GM18499 (cell line): ENCODE data around the gene NUP50.

Experiments
- ATAC-seq: cut with Tn5 transposase; IDR thresholded peaks from one replicate; pipeline ENCODE4 v1.9.1; 2021; ENCODE audit warnings: moderate number of reproducible peaks; ENCODE audit not compliant: insufficient read depth, unreplicated experiment

The NUP50 gene, protein sequence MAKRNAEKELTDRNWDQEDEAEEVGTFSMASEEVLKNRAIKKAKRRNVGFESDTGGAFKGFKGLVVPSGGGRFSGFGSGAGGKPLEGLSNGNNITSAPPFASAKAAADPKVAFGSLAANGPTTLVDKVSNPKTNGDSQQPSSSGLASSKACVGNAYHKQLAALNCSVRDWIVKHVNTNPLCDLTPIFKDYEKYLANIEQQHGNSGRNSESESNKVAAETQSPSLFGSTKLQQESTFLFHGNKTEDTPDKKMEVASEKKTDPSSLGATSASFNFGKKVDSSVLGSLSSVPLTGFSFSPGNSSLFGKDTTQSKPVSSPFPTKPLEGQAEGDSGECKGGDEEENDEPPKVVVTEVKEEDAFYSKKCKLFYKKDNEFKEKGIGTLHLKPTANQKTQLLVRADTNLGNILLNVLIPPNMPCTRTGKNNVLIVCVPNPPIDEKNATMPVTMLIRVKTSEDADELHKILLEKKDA

DNA sequence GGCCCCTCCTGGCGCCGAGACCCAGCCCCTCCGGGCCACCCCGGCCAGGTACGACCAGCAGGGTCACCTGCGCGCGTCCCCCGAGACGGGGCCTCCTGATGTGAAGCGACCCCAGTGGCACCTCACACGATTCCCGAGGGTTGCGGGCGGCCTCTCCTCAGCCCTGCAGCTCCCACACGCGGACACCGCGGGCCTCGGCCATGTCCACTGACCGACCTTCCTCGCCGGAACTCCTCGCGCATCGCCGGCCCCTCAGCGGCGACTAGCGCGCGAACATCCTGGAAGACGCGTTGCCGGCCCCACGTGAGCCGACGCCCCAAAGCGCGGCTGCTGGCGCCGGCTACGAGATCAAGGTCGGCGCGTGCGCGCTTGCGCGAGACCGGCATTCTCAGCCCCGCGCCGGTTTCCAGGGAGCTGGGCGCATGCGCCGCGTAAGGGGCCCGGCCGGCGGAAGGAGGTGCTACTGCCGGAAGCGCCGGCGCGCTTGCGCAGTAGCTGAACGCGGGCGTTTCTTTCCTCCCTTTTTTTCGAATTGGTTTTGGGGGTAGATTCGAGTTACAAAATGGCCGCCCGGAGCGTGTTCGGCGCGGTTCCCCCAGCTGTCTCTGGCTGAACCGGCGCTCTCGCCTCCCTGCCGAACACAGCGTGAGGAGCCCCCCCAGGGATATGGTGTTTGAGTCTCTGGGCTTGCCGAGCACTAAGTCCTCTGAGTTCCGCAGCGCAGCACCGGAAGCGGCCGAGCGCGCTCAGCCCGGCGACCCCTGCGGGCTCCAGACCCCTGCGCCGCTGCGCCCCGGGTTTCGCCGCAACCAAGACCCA lies at the start of gene NUP50:
NUP50 (plus strand) TSS at position 475 of the 819 bp plus-strand sequence. CDS start 4,253 bp downstream, outside the sequence.
- ATAC-seq, result peak; percentile 60

DNA sequence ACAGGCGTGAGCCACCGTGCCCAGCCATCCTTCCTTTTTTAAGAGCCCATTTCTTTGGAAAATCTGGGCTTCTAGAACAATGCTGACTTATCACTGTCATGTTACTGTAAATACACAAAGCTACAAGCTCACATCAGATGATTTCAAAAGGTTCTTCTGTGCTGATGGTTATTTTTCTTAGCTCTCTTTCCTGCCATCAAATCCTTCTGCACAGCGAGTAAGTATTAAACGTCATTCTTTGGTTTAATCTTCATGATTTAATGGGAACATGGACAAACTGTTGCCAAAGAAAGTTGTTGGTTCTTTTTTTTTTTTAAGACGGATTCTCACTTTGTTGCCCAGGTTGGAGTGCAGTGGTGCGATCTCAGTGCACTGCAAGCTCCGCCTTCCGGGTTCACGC lies 43.3 kb upstream of the NUP50 start:
- no peak for ATAC-seq

DNA sequence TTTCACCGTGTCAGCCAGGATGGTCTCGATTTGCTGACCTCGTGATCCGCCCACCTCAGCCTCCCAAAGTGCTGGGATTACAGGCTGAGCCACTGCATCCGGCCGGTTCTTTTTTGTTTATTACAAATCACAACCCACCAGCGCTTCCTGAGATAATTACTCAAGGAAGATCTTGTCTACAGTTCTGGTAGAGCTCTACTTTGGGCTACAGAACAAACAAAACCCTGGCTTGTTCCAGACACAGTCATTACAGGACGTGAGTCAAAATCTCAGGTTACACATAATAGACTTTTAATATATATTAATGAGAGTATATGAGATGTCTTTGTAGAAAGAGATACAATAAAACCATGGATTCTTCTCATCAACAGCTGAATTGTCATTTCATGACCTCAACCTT lies 42.8 kb upstream of the NUP50 start:
- ATAC-seq, result no peak

DNA sequence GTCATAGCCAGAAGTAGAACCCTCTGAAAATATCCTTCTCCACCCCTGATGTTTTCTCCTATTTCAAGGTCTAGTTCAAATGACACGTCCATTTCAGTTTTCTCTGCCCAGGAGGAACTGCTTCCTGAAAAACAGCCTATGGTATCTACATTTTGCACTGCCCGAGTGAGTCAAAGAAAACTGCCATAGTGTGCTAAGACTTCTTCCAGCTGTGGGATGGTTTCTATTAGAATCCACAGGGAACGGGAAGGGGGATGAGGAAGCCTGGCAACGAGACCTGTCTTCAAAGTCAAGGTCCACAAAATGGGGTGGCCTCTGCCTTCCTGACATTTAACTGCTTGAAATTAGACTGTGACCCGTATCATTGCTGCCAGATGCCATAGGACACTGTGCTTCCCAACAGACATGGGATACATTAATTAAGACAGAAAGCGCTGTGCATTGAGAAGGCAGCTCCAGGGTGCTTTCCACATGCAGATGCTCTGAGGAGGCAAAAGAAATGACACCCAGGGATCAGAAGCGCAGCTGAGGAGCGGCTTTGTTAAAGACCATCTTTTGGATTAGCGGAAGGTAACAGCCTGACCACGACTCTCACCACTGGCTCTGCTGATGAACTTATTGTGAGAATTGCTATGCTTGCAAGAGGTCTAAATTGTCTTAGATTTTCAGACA lies 39.4 kb upstream of the NUP50 start:
- ATAC-seq, result no peak

DNA sequence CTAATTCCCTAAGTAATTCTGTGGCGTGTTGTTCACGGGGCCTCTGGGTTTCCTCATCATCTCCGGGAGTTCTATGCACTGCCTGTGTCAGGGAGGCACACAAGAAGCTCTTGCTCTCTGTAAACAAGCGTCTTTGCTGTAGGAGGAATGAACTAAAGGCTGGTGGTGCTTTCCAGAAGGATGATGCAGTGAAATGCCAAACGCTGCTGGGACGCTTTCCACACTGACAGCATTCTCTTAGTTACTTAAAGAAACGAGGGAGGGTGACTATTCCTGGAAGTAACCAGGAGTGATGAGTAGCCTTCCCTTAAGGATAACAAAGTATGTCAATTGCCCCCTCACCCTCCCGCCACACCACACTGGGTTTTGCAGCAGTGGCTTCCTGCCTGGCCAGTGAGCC lies 38.5 kb upstream of the NUP50 start:
- no peak for ATAC-seq

DNA sequence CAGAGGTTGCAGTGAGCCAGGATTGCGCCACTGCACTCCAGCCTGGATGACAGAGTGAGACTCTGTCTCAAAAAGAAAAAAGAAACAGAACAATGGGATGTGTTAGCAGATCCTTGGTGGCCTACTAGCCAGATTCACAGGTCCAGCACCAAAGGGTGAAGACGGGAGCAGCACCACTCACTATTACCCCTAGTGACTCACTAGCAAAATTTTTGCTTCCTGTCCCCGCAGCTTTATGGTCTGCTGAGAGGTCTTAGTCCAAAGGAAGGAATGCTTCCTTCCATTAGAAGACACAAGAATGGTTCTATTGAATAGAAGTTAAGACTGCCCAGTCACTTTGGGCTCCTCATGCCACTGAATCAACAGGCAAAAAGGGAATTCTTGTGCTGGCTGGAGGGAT lies 35.9 kb upstream of the NUP50 start:
- ATAC-seq, result no peak

DNA sequence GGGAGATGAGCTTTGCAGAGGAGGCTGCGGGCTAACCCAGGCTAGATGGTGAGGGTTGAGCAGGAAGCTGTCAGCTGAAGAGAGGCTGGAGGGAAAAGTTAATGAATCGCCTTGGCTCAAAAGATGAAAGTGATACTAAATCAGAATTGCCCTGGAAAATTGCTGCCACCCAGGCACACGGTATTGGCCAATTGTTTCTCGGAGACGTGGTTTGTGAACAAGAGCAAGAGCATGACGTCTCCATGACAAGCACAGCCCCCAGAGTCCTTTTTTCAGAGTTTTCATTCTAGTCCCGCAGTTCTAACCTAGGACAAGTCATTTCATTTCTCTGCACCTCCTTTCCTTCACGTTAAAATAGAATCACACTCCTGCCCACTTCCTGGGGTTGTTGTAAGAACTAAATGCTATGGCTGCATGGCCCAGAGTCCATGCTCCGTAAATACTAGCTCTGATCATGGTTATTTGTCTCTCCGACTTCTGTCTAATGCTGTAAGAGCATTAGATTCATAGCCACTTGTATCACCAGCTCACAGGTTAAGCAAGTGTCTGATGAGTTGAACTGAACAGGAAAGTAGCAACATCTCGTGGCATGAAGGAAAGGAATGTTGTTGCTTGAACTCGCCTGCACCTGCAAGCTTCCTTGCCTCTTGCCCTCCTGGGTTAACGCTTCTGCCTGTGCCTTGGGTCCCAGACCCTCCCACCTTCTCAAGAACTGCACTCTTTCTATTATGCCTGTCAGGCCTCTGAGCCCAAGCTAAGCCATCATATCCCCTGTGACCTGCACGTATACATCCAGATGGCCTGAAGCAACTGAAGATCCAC lies 33.8 kb upstream of the NUP50 start:
- no peak for ATAC-seq

DNA sequence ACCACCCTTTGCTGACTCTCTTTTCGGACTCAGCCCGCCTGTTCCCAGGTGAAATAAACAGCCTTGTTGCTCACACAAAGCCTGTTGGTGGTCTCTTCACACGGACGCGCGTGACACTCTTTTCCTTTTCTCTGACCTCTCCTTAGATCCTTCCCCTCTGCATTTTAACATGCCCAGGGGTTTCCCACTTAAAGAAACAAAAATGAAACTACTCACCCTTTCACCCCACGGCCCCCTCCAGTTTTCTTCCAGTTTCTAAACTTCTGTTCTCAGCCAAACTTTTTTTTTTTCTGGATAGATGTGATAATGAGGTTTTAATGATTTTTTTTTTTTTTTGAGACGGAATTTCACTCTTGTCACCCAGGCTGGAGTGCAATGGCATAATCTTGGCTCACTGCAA lies 32.8 kb upstream of the NUP50 start:
- no peak for ATAC-seq

DNA sequence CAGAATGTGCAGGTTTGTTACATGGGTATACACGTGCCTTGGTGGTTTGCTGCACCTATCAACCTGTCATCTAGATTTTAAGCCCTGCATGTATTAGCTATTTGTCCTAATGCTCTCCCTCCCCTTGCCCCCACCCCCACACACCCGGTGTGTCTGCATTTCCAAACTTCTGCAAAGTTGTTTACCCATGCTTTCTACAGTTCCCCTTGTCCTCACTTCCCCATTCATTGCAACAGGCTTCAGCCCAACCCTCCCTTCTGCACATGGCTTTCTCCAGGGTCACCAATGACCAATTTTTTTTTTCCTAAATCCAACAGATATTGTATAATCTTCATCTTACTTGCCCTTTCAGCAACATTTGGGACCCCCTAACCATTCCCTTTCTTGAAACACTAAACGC lies 32.0 kb upstream of the NUP50 start:
- no peak for ATAC-seq

DNA sequence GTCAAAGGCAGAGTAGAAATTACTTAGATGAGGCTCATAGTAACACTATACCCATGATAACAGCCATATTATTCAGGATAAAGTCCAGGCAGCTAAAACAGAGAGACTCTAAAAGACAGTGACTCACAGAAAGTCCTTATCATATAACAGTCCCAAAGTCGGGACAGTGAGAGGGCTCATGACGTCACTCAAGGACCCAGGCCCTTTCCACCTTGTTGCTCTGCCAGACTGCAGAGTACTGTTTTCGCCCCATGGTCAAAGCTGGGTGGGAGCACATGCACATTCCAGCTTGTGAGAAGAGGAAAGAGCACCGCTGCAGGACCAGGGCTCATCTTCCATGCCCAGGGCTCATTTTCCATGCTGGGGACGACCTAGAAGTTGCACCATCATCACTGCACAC lies 29.4 kb upstream of the NUP50 start:
- ATAC-seq, result no peak

DNA sequence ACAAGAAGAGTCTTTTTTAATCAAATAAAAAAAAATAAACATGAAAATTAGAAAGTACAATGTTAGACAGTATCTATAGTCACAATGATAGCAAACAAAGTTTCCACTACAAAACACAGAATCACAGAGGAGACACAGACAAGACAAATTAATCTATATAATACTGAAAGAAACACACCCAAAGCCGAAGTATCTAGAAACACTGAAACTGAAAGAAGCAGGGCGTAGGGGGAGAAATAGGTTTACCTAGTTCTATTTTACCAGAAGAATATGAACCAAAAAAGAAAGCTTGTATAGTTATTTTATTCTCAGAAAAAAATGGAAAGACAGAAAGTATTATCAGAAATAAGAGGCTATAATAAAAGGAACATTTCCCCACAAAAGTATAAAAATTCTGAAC lies 27.1 kb upstream of the NUP50 start:
- no peak for ATAC-seq

DNA sequence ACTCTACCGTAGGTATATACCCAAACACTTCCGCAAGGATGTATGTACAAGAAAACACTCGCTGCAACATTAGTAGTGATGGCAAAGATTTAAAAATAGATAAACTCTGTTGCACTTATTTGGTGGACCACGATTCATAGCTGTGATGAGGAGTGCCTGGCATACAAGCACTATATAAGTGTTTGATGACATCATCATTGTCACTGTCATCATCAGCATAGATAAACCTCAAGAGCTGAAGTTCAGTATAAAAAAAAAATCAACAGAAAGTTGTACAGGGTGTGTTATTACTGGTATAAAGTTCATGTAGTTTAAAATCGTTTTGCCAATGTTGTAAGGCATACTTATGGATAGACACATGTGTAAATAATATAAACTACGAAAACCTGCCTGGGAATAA lies 24.0 kb upstream of the NUP50 start:
- no peak for ATAC-seq

DNA sequence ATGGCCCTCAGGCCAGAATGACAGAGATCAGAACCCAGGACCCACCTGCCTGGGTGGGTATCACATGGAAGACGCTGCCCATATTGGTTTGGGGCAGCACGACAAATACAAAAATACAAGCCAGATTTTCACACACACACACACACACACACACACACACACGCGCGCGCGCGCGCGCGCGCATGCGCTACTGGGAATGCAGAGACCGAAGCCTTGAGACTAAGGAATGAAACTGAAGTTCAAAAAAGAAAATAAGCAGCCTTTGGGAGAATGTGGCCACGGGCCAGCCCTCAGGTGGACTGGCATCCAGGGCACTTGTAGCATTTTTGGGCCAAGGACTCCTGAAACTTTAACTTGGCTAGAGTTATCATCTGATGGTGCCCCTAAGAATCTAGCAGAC lies 21.3 kb upstream of the NUP50 start:
- no peak for ATAC-seq

DNA sequence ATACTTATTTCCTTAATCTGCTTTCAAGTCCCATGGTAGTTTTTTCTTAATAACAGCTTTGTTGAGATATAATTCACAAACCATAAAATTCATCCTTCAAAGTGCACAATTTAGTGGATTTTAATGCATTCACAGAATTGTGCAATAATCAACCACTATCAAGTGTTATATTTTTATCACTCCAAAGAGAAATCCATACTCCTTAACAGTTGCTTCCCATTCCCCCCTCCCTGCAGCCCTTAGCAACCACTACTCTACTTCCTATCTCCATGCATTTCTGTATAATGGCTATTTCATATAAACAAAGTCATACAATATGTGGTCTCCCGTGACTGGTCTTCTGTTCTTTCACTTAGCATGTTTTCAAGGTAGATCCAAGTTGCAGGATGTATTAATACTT lies 18.8 kb upstream of the NUP50 start:
- no peak for ATAC-seq

DNA sequence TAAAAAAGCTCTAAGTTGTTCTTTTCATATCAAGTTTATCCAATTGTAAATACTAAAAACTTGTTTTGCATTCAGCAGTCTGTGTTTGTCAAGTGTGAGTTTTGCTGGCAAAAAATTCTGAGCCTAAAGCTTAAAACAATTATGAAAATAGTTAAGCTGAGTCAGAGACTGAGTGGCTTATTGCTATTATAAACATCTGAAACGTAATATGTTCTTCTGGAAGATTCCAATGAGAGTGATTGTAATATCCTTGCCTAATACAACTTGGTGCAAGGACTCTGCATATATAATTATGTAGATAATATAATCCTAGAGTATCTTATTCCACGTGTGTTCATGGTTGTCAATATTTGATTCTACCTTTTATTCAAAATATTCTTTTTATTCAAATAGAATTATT lies 14.1 kb upstream of the NUP50 start:
- no peak for ATAC-seq

DNA sequence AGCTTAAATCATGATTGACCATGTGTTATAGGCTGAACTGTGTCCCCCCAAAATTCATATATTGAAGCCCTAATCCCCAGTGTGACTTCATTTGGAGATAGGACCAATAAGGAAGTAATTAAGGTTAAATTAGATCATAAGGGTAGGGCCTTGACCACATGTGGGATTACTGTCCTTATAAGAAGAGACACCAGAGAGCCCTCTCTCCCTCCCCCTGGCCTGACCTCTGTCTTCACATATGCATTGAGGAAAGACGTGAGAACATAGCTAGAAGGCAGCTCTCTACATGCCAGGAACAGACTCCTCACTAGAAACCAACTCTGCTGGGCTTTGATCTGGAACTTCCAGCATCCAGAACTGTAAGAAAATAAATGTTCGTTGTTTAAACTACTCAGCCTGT lies 13.6 kb upstream of the NUP50 start:
- ATAC-seq, result no peak

DNA sequence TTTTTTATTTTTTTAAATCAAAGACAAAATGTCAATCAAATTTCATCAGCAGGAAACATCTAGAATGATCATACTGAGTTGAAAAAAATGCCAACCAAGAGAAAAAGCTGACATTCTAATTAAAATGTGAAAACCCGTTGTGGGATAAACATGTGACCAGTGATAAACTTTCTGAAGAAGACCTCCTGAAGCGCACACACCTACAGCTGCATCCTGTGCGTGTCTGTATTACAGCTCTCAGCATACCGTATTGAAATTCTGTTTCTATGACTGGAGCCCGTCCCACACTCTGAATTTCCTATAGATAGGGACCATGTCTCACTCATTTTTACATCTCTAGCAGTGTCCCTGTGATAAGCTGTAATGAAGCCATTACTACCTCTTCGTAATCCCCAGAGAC lies 12.2 kb upstream of the NUP50 start:
- no peak for ATAC-seq

DNA sequence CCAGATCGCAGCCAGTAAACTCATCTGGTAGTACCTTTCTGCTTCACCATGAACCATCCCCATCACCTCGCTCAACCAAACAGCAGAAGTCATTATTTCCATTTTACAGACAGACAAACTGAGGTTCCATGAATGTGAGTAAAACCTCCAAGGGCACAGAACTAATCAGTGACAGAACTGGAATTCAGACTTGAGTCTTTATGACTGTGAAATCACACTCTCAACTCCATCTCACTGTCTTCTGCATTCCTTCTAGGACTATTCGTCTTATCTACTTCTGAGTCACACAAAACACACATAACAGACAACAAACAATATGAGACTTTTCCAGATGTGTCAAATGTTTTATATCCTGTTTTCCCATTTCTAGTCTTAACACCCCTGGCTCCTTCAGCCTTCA lies 9.3 kb upstream of the NUP50 start:
- ATAC-seq, result no peak

DNA sequence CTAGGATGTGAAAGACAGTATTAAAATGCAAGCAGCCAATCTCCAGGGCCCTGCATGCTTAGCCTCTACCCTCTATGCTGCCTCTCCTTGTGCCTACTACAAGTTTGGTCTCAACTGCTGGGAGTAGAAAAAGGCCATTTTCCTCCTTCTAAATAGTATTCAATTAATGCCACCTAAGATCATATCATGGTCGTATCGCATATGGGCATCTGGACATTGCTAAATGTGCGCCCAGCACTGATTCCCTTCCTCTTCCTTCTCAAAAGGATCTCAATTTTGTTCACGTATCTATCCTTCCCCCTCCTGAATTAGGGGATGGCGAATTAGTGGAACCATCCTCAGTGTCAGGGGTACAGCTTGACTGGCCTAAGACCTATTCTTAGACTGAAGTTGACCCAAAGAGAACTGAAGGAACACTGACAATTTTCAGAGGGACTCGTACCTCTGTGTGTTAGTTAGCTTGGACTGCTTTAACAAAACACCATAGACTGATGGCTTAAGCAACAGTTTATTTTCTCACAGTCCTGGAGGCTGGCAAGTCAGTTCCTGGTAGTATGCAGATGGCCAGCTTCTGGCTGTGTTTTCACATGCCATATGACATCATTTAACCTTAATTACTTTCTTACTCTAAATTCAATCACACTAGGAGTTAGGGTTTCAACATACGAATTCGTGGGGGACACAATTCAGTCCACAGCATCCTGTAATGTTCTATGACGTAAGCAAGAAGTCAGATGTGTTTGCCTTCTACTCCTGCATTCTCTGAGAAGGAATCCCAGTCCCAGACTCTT lies 8.5 kb upstream of the NUP50 start:
- ATAC-seq, result no peak
